ENCODE data around the gene LARP7. TPM values are rescaled to one million over a fixed set of nuclear protein-coding genes. Genes with fewer than 3 reads are reported as not detected.

Gene LARP7
- total RNA-seq, 1 donor from 2014 or later = 34.9 TPM

Other genes with a start within 250 kb of the LARP7 start
- not detected for gene NEUROG2, start 121.0 kb upstream of the LARP7 start, total RNA-seq
- gene ZGRF1, start 234 bp upstream of the LARP7 start, total RNA-seq = 2.6 TPM